GM12801 (cell line): ENCODE data around the gene SLC2A4RG.

Experiments
- CTCF ChIP-seq: IDR thresholded peaks from one replicate; pipeline ENCODE4 v1.5.1; 2011; ENCODE audit warnings: control low read depth; ENCODE audit not compliant: insufficient read length; ENCODE audit errors: extremely low read depth

Gene SLC2A4RG

GRCh38 chr20:63782051-63782471, 42.5 kb downstream of the SLC2A4RG start:
- TF ChIP-seq CTCF, result no peak

GRCh38 chr20:63782521-63782971, 43.0 kb downstream of the SLC2A4RG start:
- no peak for TF ChIP-seq CTCF

- TF ChIP-seq CTCF, result no peak
Measured at GRCh38 chr20:63783970-63784369, 44.4 kb downstream of the SLC2A4RG start.

GRCh38 chr20:63785691-63786131, 46.1 kb downstream of the SLC2A4RG start:
- TF ChIP-seq CTCF, result no peak

GRCh38 chr20:63787302-63787701, 47.7 kb downstream of the SLC2A4RG start:
- TF ChIP-seq CTCF, result no peak

GRCh38 chr20:63787749-63788148, 48.2 kb downstream of the SLC2A4RG start:
- TF ChIP-seq CTCF, result no peak

- TF ChIP-seq CTCF, result no peak
Measured at GRCh38 chr20:63789836-63790571, 50.4 kb downstream of the SLC2A4RG start.
